GM21576 (cell line): ENCODE results near the gene URM1.

ENCODE experiments used
- ATAC-seq: cut with Tn5 transposase; IDR thresholded peaks from one replicate; pipeline ENCODE4 v1.9.1; 2021; ENCODE audit warnings: mild to moderate bottlenecking, moderate library complexity; ENCODE audit not compliant: unreplicated experiment

URM1 gene

DNA sequence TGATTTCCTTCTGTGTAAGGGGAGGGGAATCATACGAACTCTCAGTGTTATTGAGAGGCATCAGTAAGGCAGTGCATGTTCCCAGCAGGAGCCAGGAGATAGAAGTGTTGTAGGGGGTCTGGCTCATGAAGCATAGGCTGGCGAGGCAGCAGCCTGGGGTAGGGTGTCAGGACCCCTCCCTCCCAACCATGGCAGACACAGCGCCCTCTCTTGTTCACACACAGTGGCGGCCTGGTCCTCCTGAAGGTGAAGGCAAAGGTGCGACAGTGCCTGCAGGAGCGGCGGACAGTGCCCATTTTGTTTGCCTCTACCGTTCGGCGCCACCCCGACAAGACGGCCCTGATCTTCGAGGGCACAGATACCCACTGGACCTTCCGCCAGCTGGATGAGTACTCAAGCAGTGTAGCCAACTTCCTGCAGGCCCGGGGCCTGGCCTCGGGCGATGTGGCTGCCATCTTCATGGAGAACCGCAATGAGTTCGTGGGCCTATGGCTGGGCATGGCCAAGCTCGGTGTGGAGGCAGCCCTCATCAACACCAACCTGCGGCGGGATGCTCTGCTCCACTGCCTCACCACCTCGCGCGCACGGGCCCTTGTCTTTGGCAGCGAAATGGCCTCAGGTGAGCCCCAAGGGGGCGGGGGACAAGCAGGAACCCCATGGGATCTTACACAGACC is 26.1 kb upstream of the URM1 start:
- ATAC-seq: no peak

DNA sequence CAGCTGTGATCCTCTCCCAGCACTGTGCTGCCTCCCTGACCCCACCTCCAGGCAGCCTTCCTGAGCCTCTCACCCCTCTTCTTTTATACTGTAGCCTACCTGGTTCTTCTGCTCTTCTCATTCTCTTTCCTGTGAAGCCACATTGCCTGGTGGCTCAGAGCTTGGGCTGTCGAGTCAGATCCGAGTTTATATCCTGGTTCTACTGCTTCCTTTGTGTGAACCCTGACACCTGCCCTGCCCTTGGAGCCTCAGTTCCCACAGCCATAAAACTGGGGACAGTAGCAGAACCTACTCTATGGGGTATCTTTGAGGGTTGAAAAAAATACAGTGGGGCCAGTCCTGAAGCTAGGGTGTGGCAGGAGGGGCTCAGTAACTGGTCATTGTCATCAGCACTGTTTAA is 22.0 kb upstream of the URM1 start:
- ATAC-seq: no peak

DNA sequence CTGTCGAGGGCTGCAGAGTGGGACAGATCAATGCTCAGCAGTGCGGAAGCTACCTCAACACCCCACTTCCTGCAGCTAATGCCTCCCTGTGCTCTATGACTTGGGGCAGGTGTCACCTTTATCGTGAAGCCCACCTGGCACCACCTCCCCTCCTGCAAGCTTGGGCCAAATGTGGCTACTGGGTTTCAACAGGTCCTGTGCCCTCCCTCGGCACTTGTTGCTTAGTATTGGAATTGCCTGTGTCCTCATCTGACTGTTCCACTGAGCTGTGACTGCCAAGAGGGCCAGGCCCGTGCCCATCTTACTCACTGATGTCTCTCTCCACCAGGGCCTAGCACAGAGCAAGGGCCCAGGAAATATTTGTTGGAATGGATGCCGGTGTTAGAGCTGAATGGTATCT is 21.4 kb upstream of the URM1 start:
- ATAC-seq: no peak

DNA sequence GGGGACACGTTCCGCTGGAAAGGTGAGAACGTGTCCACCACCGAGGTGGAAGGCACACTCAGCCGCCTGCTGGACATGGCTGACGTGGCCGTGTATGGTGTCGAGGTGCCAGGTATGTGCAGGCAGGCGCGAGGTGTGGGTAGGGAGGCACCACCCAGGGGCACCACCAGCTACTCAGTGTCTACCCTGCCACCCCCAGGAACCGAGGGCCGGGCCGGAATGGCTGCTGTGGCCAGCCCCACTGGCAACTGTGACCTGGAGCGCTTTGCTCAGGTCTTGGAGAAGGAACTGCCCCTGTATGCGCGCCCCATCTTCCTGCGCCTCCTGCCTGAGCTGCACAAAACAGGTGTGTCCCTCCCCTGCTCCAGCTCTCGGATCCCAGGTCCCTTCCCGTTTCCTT is 15.7 kb upstream of the URM1 start:
- ATAC-seq: no peak

DNA sequence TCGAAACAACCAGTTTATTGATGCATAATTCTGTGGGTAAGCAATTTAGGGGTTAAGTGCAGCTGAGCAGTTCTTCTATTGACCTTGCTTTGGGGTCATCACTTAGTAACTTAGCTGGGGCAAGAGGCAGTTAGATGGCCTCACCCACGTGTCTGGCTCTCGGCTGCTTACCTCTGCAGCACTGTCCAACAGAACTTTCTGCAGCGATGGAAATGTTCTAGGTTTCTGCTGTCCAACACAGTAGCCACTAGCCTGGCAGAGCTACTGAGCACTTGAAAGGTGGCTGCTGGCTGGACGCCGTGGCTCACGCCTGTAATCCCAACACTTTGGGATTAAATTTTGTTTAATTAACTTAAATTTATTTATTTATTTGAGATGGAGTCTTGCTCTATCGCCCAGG is 13.1 kb upstream of the URM1 start:
- ATAC-seq: no peak

DNA sequence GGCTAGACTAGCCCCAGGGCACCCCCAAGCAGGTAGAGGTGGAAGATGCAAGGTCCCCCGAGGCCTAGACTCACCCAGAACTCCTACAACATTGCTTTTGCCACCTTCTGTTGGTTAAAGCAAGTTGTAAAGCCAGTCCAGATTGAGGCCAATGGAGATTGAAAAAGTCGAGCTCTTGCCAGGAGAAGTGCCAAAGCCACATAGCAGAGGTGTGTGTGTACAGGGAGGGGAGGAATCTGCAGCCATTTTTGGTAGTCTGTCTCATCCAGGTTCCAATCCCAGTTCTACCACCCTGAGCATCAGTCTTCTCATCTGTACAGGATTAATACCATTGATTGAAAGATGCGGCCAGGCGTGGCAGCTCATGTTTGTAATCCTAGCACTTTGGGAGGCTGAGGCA is 12.3 kb upstream of the URM1 start:
- ATAC-seq: no peak

DNA sequence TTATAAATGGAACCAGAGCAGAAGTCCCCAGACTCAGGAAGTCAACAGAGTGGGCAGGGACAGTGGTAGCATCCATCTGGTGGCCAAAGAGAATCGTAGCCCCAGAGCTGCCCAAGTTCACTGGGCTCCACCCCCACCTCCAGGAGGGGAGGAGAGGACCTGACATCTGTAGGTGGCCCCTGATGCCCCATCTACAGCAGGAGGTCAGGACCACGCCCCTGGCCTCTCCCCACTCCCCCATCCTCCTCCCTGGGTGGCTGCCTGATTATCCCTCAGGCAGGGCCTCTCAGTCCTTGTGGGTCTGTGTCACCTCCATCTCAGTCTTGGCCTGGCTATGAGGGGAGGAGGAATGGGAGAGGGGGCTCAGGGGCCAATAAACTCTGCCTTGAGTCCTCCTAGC is 10.3 kb upstream of the URM1 start:
- ATAC-seq: no peak

DNA sequence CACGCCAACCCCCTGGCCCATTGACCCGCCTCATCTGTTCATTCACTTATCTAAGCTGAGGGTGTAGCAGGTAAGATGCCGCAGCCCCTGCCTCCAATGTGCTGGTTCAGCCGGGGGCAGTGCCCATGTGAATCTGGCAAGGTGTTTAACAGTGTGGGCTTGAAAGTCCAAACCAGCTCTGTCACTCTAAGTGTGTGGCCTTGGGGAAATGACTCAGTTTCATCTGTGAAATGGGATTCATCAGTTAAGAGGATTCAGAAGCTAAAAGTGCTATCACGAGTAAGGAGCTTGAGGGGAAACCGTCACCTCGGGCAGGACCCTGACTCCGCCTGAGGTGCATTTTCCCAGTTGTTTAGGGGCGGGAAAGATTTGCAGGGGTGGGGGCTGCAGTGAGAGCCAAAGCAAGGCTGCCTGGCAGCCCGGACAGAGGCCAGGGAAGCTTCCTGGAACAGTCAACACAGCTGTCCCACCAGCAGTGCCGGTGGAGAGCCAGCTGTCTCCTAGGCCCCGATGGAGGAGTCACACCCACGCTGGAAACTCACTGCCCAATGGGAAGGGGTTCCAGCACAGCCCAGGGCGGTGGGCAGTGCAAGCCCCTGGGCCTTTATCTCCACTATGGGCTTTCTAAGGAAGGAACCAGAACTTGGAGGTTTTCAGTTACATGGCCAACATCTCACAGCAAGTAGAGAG is 9.7 kb upstream of the URM1 start:
- ATAC-seq: no peak

DNA sequence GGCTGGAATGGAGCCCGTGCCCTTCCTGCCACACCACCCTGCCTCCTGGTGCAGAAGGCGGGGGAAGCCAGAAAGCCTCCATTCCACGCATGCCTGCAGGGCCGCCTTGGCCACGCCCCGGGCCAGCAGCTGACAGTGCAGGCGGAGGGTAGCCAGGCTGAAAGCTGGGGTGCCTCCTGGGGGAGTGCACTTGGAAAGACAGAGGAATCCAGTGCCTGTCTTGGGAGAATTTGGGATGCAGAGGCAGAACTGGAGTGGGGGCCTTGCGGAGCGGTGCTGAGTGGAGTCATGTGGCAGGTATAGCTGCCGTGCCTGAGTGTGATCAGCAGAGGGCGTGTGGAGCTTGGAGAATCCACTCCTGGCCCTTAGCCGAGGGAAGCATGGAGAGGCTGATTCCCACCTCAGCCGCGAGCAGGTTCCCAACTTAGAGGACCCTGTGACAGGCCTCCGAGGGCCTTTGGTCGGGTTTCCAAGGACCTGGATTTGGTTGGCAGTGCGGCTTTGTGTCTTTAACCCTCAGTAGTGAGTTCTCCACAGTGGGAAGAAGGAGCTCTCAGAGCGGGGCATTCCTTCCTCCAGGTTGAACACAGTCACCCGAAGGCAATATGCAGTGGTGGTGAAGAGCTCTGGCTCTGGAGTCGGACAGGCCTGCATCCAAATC is 9.1 kb upstream of the URM1 start:
- peak; percentile 47 for ATAC-seq

DNA sequence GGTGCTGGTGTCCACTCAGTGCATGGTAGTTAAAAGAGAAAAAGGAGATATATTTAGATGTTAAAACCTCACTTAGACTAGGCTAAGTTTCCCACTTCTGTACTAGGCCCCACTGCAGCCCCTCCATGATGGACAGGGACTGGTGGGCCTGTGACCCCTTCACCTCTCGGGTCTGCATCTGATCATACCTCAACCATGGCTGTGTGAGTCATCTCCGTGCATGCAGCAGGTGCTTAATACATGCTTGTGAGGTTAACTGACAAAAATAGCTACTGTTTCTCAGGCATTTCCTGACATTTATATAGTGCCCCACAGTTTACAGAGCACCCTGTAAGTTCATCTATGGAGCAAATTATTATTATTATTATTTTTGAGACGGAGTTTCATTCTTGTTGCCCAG is 8.4 kb upstream of the URM1 start:
- ATAC-seq: no peak

DNA sequence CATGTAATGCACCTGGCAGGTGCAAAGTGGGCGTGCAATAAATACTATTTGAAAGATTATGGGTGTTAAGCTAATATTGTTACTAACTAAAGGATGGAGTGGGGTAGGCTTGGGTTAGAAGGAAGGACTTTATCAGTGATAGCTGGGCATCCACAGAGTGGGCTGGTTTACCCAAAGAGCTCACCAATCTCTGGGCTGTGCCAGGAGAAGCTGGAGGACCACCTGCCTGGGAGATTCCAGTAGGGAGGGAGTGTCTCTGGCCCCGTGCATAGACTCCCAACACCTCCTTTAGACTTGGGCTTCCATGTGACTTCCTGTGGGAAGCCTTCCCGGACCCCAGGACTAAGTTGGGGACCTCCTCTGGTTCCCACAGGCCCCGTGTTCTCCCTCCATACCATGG is 5.6 kb upstream of the URM1 start:
- no peak for ATAC-seq

DNA sequence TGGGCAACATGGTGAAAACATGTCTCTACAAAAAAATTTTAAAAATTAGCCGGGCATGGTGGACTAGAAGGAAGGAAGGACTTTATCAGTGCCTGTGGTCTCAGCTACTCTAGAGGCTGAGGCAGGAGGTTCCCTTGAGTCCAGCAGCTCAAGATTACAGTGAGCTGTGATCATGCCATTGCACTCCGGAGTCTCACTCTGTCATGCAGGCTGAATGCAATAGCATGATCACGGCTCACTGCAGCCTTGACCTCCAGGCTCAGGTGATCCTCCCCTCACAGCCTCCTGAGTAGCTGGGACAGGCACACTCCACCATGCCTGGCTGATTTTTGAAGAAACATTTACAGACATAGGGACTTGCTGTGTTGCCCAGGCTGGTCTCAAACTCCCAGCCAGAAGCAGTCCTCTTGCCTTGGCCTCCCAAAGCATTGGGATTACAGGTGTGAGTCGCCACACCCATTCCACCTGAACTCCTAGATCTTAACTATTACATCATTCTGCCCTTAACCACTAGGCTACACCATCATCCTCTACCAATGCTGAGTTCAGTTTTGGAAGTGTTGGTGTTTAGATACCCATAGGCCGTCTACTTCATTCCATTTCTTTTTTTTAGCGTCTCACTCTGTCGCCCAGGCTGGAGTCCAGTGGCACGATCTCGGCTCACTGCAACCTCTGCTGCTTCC is 2.0 kb upstream of the URM1 start:
- ATAC-seq: no peak

DNA sequence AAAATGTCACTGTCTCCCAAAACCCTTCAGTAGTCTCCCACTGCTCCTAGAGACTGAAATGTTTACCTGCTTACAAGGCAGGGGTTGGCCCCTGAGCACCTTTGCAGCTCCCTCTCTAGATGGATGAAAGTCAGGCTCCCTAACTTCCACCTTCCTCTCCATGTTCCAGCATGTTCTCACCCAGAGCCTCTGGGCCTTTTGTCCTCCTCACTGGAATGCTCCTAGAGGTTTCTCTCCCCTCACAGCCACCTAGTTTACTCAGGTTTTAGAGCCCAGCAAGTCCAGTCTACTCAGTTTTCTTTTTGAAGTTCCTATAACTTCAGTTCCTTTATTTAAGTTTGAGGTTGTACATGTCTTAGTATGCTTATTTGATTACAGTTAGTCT is 815 bp upstream of the URM1 start:
- ATAC-seq: no peak

DNA sequence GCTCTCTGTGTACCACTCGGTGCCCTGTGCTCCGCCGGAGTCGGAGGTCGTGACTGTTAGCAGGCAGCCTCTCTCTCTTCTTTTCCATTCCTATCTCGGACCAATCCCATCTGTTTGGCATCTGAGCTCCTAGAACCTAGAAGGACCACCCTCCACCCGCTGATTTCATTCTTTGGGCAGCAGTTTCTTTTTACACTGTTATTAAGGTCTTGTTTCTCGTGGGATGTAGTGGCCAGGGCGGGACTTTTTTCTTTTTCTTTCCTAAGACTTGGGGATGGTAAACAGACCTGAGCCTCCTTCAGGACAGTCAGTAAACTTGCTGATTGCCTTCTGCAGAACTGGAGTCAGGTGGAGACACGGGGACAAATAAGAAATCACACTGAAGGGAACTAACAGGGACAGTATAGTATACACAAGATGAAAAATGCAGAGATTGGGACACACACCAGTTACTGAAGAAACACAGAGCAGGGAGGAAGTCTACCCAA is 500 bp downstream of the URM1 start:
- ATAC-seq: no peak

DNA sequence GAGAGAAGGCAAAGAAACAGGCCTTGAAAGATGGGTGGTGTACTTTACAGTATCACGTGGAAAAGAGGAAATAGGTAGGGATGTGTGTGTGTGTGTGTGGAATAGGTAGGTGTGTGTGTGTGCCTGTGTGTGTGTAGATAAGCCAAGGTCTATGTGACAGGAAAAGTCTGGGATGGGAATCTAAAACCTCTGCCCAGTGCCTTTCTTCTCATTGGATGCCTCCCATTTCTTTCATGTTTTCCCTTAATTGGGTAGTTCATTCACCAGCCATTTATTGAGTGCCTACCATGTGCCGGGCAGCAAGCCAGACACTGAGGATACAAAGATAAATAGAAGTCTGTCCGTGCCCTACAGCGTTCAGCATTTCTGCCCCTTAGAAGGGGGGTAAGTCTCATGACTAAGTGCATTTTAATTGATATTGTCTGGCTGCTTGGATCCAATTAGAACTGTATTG is 1.0 kb downstream of the URM1 start:
- ATAC-seq: no peak

DNA sequence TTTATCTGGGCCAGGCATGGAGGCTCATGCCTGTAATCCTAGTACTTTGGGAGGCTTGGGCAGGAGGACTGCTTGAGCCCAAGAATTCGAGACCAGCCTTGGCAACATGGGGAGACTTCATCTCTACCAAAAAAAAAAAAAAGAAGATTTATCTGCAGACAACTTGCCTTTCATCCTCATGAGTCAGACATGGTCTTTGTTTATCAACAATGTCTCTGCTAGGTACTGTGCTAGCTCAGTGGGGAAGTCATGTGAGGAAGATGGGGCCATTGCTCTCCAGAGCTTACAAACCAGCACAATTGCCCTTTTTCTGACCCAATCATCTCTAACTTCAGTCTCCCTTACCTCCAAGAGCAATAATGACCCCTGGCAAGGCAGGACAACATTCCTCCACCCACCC is 1.6 kb downstream of the URM1 start:
- ATAC-seq: no peak

DNA sequence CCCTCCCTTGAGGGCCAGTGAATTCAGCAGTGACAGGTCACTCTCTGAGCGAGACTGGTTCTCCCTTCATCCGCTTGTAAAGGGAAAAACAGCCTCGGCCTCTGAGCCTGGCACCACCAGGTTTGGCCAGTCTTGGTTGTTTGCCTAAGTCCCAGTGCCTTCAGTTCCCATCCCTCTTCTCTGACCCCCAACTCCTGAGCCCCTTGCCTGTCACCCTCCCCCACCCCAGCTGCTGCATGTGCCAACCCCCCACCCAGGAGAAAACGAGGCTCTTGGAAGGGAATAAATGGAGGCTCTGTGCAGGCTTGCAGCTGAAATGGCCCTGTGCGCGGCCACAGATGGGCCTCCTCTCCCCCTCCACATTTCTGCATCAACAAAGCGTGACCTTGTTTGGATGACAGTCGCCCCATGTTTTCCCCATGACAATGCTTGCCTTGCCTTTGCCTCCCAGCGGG is 3.1 kb downstream of the URM1 start:
- ATAC-seq: no peak

DNA sequence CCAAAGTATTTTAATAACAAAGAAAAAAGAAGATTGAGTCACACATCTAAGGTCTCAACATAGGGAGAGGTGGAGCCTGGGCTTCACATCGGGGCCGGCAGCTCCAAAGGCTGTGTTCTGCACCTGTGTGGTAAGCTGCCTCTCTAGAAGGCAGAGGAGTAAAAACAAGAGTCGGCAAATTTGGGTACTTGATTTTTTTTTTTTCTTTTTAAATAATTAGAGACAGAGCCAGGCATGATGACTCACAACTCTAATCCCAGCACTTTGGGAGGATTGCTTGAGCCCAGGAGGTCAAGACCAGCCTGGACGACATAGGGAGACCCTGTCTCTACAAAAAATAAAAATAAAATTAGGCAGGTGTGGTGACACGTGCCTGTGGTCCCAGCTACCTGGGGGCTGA is 4.7 kb downstream of the URM1 start:
- no peak for ATAC-seq

DNA sequence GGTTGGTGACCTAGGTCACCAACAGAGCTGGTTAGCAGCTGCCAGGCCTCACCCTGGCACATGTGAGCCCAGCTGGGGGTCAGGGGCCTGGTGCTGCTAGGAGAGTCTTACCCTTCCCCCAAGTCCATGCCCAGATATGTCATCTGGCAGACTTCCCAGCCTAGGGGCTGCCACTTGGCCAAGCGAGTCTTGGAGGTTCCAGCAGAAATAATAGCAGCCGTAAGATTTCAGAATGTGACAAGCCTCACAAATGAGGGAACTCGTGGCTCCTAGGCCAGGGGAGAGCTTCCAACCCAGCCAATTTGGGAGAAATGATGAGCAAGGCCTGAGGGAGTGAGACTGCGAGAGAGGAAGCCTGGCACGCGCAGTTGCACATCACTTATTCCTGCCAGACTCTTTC is 11.1 kb downstream of the URM1 start:
- no peak for ATAC-seq

DNA sequence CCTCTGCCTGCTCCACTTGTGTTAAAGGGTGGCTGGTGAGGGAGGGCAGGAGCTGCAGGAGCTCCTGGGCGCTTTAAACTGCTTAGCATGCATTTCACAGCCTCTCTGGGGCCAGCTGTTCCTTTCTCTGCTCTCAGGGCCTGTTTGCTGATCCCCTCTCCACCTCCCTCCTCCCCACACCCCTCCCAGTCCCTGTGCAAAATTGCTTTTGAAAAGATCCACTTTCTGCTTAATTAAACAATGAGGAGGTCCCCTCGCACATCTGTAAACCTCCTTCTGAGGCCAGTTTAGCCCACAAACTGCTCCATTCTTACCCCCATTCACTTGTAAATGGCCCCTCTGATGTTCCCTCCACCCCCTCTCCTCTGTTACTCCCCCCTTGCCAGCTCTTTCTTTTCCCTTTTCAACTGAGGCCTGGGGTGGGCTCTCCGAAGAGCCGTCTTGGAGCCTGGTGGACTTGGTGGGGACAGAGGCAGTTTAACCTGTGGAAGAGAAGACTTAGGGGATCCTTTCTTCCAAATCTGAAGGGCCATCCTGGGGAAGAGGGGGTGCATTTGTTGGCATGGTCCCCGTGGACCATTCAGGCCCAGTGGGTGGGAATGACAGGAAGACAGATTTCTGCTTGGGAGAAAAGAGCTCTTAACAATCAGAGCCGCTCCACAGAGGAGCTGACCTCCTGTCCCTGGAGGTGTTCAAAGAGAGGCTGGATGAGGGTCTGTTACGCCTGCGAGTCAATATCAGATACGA is 12.0 kb downstream of the URM1 start:
- ATAC-seq: no peak

DNA sequence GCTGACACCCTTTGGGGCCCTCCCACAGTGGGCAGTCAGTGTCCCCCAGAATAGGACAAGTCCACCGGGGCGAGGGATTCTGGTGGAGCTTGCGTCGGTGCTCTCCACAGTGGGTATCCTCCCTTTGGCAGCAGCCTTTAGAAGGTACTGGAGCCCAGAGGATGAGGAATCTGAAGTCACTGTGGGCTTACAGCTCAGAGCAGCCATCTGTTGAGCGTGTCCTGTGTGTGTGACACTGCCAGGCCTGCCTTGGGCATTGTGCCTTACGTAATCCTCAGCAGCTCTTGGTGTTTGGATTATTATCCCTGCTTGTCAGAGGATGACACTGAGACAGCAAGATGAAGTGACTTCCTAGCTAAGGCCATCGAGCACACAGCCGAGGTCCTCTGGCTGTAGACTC is 12.6 kb downstream of the URM1 start:
- no peak for ATAC-seq
